Activated T-helper 2 cell treated with anti-CD3 and anti-CD28 coated beads, Interferon-gamma antibody, Interleukin-2, Interleukin-4, amounts not matched to agents 10 μg/mL and 5 μg/mL and 100 μg/mL, durations not matched to agents 14 hours and 24 hours and 36 hours (primary cell): ENCODE measurements around the gene FARP1. TPM values are rescaled to one million over a fixed set of nuclear protein-coding genes. Genes with fewer than 3 reads are reported as not detected.

ENCODE experiments used
- DNase-seq: peaks from one replicate; pipeline ENCODE4 v3.0.0; 2021; ENCODE audit warnings: low spot score
- H3K27ac Mint-ChIP-seq: one replicate; pipeline ENCODE4 v1.8.0; 2021; ENCODE audit warnings: mixed read lengths
- H3K27me3 Mint-ChIP-seq: one replicate; pipeline ENCODE4 v1.8.0; 2021; ENCODE audit warnings: low read depth, mixed read lengths
- H3K36me3 Mint-ChIP-seq: one replicate; pipeline ENCODE4 v1.8.0; 2021; ENCODE audit warnings: low read depth, mixed read lengths
- H3K4me1 Mint-ChIP-seq: one replicate; pipeline ENCODE4 v1.8.0; 2021; ENCODE audit warnings: low read depth, mixed read lengths
- H3K4me3 Mint-ChIP-seq: one replicate; pipeline ENCODE4 v1.8.0; 2021; ENCODE audit warnings: low read depth, mild to moderate bottlenecking, moderate library complexity, mixed read lengths
- H3K9me3 Mint-ChIP-seq: one replicate; pipeline ENCODE4 v1.8.0; 2021; ENCODE audit warnings: mixed read lengths
- intact Hi-C: fragments of 100-400 bp; cut with micrococcal nuclease; formaldehyde crosslinking; loops from one replicate; pipeline ENCODE4 v1.15.1; 2023
- total RNA-seq: library from RNA; stranded (reverse); gene quantifications from 2 replicates; pipeline ENCODE4 v1.2.3, GENCODE V29; 2022

The FARP1 gene
- total RNA-seq, 1 donor from 2014 or later, result 0.89 TPM

- Mint-ChIP-seq H3K4me3 (no peak overlapping the region), H3K36me3 (peaks cover 72% of the 10 kb centered on the region), H3K9me3 (no peaks in the 10 kb centered on the region), H3K27ac (no peak overlapping the region), H3K27me3 (no peaks in the 10 kb centered on the region), H3K4me1 (peaks cover 19% of the 10 kb centered on the region)
- intact Hi-C loops, result no loop called here
- DNase-seq, result no peak
Observed at GRCh38 chr13:98466634-98467236, 323.8 kb downstream of the FARP1 start.

- H3K4me3 Mint-ChIP-seq, result no peak overlapping the region
- H3K4me1 Mint-ChIP-seq, result peaks cover 24% of the 10 kb centered on the region
- intact Hi-C loops, result no loop called here
- no peak for DNase-seq
- peaks cover 73% of the 10 kb centered on the region for H3K36me3 Mint-ChIP-seq
- H3K27me3 Mint-ChIP-seq, result no peaks in the 10 kb centered on the region
- H3K9me3 Mint-ChIP-seq, result no peaks in the 10 kb centered on the region
- no peak overlapping the region for H3K27ac Mint-ChIP-seq
Observed at GRCh38 chr13:98467263-98467985, 324.5 kb downstream of the FARP1 start.

GRCh38 chr13:98468361-98468760 is 325.5 kb downstream of the FARP1 start:
- Mint-ChIP-seq H3K4me1 (peaks cover 27% of the 10 kb centered on the region), H3K4me3 (no peak overlapping the region), H3K27ac (no peak overlapping the region), H3K36me3 (peaks cover 73% of the 10 kb centered on the region), H3K9me3 (peaks cover 4% of the 10 kb centered on the region), H3K27me3 (no peaks in the 10 kb centered on the region)
- intact Hi-C loops, result no loop called here
- DNase-seq, result no peak

GRCh38 chr13:98468929-98469328 is 326.0 kb downstream of the FARP1 start:
- peak overlapping the region; percentile 45 for H3K27ac Mint-ChIP-seq
- peaks cover 28% of the 10 kb centered on the region for H3K4me1 Mint-ChIP-seq
- peaks cover 4% of the 10 kb centered on the region for H3K9me3 Mint-ChIP-seq
- no peak for DNase-seq
- intact Hi-C loops, result no loop called here
- peaks cover 73% of the 10 kb centered on the region for H3K36me3 Mint-ChIP-seq
- H3K27me3 Mint-ChIP-seq, result no peaks in the 10 kb centered on the region
- no peak overlapping the region for H3K4me3 Mint-ChIP-seq

GRCh38 chr13:98470920-98471319 is 328.0 kb downstream of the FARP1 start:
- intact Hi-C loops, result no loop called here
- H3K4me1 Mint-ChIP-seq, result peaks cover 36% of the 10 kb centered on the region
- no peaks in the 10 kb centered on the region for H3K27me3 Mint-ChIP-seq
- H3K4me3 Mint-ChIP-seq, result no peak overlapping the region
- H3K9me3 Mint-ChIP-seq, result peaks cover 4% of the 10 kb centered on the region
- no peak for DNase-seq
- H3K36me3 Mint-ChIP-seq, result peaks cover 75% of the 10 kb centered on the region
- no peak overlapping the region for H3K27ac Mint-ChIP-seq

- peaks cover 4% of the 10 kb centered on the region for H3K9me3 Mint-ChIP-seq
- intact Hi-C loops, result no loop called here
- peaks cover 74% of the 10 kb centered on the region for H3K36me3 Mint-ChIP-seq
- no peak overlapping the region for H3K27ac Mint-ChIP-seq
- H3K27me3 Mint-ChIP-seq, result no peaks in the 10 kb centered on the region
- H3K4me1 Mint-ChIP-seq, result peaks cover 41% of the 10 kb centered on the region
- no peak for DNase-seq
- H3K4me3 Mint-ChIP-seq, result no peak overlapping the region
Observed at GRCh38 chr13:98471934-98472333, 329.0 kb downstream of the FARP1 start.

GRCh38 chr13:98473135-98473787 is 330.4 kb downstream of the FARP1 start:
- no peaks in the 10 kb centered on the region for H3K27me3 Mint-ChIP-seq
- peaks cover 49% of the 10 kb centered on the region for H3K4me1 Mint-ChIP-seq
- peak overlapping the region; percentile 74 for H3K27ac Mint-ChIP-seq
- H3K4me3 Mint-ChIP-seq, result no peak overlapping the region
- DNase-seq, result no peak
- intact Hi-C loops, result no loop called here
- peaks cover 72% of the 10 kb centered on the region for H3K36me3 Mint-ChIP-seq
- peaks cover 4% of the 10 kb centered on the region for H3K9me3 Mint-ChIP-seq

- H3K27me3 Mint-ChIP-seq, result no peaks in the 10 kb centered on the region
- peaks cover 71% of the 10 kb centered on the region for H3K36me3 Mint-ChIP-seq
- intact Hi-C loops, result no loop called here
- H3K4me3 Mint-ChIP-seq, result no peak overlapping the region
- H3K4me1 Mint-ChIP-seq, result peaks cover 53% of the 10 kb centered on the region
- H3K9me3 Mint-ChIP-seq, result peaks cover 4% of the 10 kb centered on the region
- no peak overlapping the region for H3K27ac Mint-ChIP-seq
- no peak for DNase-seq
Observed at GRCh38 chr13:98473788-98474144, 330.9 kb downstream of the FARP1 start.

GRCh38 chr13:98474292-98474691 is 331.4 kb downstream of the FARP1 start:
- intact Hi-C loops, result no loop called here
- Mint-ChIP-seq H3K9me3 (peaks cover 4% of the 10 kb centered on the region), H3K4me1 (peaks cover 56% of the 10 kb centered on the region), H3K27ac (no peak overlapping the region), H3K27me3 (no peaks in the 10 kb centered on the region), H3K4me3 (no peak overlapping the region), H3K36me3 (peaks cover 72% of the 10 kb centered on the region)
- DNase-seq, result no peak

GRCh38 chr13:98474761-98475160 is 331.9 kb downstream of the FARP1 start:
- peaks cover 72% of the 10 kb centered on the region for H3K36me3 Mint-ChIP-seq
- H3K4me3 Mint-ChIP-seq, result no peak overlapping the region
- peaks cover 4% of the 10 kb centered on the region for H3K9me3 Mint-ChIP-seq
- peaks cover 60% of the 10 kb centered on the region for H3K4me1 Mint-ChIP-seq
- no peaks in the 10 kb centered on the region for H3K27me3 Mint-ChIP-seq
- intact Hi-C loops, result no loop called here
- no peak for DNase-seq
- no peak overlapping the region for H3K27ac Mint-ChIP-seq

GRCh38 chr13:98475522-98475921 is 332.6 kb downstream of the FARP1 start:
- no peak overlapping the region for H3K4me3 Mint-ChIP-seq

GRCh38 chr13:98476106-98476505 is 333.2 kb downstream of the FARP1 start:
- H3K36me3 Mint-ChIP-seq, result peaks cover 71% of the 10 kb centered on the region
- H3K27me3 Mint-ChIP-seq, result no peaks in the 10 kb centered on the region
- peak overlapping the region; percentile 92 for H3K27ac Mint-ChIP-seq
- peak; percentile 62 for DNase-seq
- peaks cover 4% of the 10 kb centered on the region for H3K9me3 Mint-ChIP-seq
- peak overlapping the region; percentile 72 for H3K4me3 Mint-ChIP-seq
- intact Hi-C loops, result loop anchor here (1.0 to 2.0 kb wide), 8 partner anchors 33 to 551 kb away; no protein-coding TSS in a partner anchor
- H3K4me1 Mint-ChIP-seq, result peaks cover 64% of the 10 kb centered on the region

More at GRCh38 chr13:98475522-98475921, 332.6 kb downstream of the FARP1 start:
- H3K27me3 Mint-ChIP-seq, result no peaks in the 10 kb centered on the region
- peaks cover 4% of the 10 kb centered on the region for H3K9me3 Mint-ChIP-seq
- no peak overlapping the region for H3K27ac Mint-ChIP-seq
- H3K4me1 Mint-ChIP-seq, result peaks cover 61% of the 10 kb centered on the region
- H3K36me3 Mint-ChIP-seq, result peaks cover 71% of the 10 kb centered on the region
- intact Hi-C loops, result no loop called here
- no peak for DNase-seq

- peaks cover 63% of the 10 kb centered on the region for H3K4me1 Mint-ChIP-seq
- peak overlapping the region; percentile 92 for H3K27ac Mint-ChIP-seq
- peaks cover 4% of the 10 kb centered on the region for H3K9me3 Mint-ChIP-seq
- no peaks in the 10 kb centered on the region for H3K27me3 Mint-ChIP-seq
- peaks cover 71% of the 10 kb centered on the region for H3K36me3 Mint-ChIP-seq
- peak; percentile 87 for DNase-seq
- intact Hi-C loops, result loop anchor here (1.0 to 2.0 kb wide), 8 partner anchors 33 to 551 kb away; no protein-coding TSS in a partner anchor
- H3K4me3 Mint-ChIP-seq, result peak overlapping the region; percentile 72
Observed at GRCh38 chr13:98476538-98476966, 333.7 kb downstream of the FARP1 start.
